NCI-H82 treated with DMSO at 0.1 percent for 48 hours (cell line): ENCODE measurements around the gene ATG9B.

Experiments used
- DNase-seq: peaks from one replicate; lab custom pipeline; 2025; ENCODE audit not compliant: unreplicated experiment; lab: John Stamatoyannopoulos, UW

ATG9B gene

GRCh38 chr7:151024435-151025056, at the start of gene ATG9B:
Gene ATG9B, minus strand, starts transcription at chr7:151024494. Its CDS starts 71 bp downstream, at chr7:151024423.
- no peak for DNase-seq

GRCh38 chr7:151073990-151074389, 49.7 kb upstream of the ATG9B start:
- no peak for DNase-seq

GRCh38 chr7:151071032-151071866, 47.0 kb upstream of the ATG9B start:
- no peak for DNase-seq

- no peak for DNase-seq
Observed at GRCh38 chr7:151070574-151070960, 46.3 kb upstream of the ATG9B start.

GRCh38 chr7:151069841-151070573, 45.7 kb upstream of the ATG9B start:
- no peak for DNase-seq

GRCh38 chr7:151068069-151068773, 43.9 kb upstream of the ATG9B start:
- no peak for DNase-seq

- no peak for DNase-seq
Observed at GRCh38 chr7:151066273-151066974, 42.1 kb upstream of the ATG9B start.

GRCh38 chr7:151065516-151065915, 41.2 kb upstream of the ATG9B start:
- DNase-seq = no peak

- no peak for DNase-seq
Observed at GRCh38 chr7:151064993-151065392, 40.7 kb upstream of the ATG9B start.

GRCh38 chr7:151064454-151064853, 40.2 kb upstream of the ATG9B start:
- no peak for DNase-seq

GRCh38 chr7:151063212-151063561, 38.9 kb upstream of the ATG9B start:
- DNase-seq = no peak

- peak; percentile 80 for DNase-seq
Observed at GRCh38 chr7:151062399-151063211, 38.3 kb upstream of the ATG9B start.

- no peak for DNase-seq
Observed at GRCh38 chr7:151062111-151062398, 37.8 kb upstream of the ATG9B start.

- no peak for DNase-seq
Observed at GRCh38 chr7:151061213-151062110, 37.2 kb upstream of the ATG9B start.

GRCh38 chr7:151060416-151061212, 36.3 kb upstream of the ATG9B start:
- DNase-seq = no peak

- DNase-seq = no peak
Observed at GRCh38 chr7:151060113-151060415, 35.8 kb upstream of the ATG9B start.

GRCh38 chr7:151059367-151060112, 35.2 kb upstream of the ATG9B start, which contains the start of gene SLC4A2:
Gene SLC4A2, plus strand, starts transcription at chr7:151059589. Its CDS starts 2,399 bp downstream, at chr7:151061988.
- DNase-seq = peak; percentile 50
